Effector memory CD4-positive, alpha-beta T cell (primary cell): Measurements from ENCODE around the gene GRPR.

Experiments used
- DNase-seq, 3 donors: peaks; one replicate each; pipeline ENCODE4 v3.0.0-alpha.2; 2020
- H3K27ac ChIP-seq: 2 replicates; pipeline ENCODE4 v1.7.0; 2013; ENCODE audit warnings: mild to moderate bottlenecking, low read length, moderate library complexity; ENCODE audit not compliant: insufficient read depth, poor library complexity, severe bottlenecking
- H3K27me3 ChIP-seq: replicated peaks from 2 replicates; pipeline ENCODE4 v1.7.0; 2013; ENCODE audit warnings: mild to moderate bottlenecking, low read length; ENCODE audit not compliant: insufficient read depth, control insufficient read depth, poor library complexity, severe bottlenecking
- H3K36me3 ChIP-seq: 2 replicates; pipeline ENCODE4 v1.7.0; 2013; ENCODE audit warnings: mild to moderate bottlenecking, low read length, moderate library complexity; ENCODE audit not compliant: control insufficient read depth, insufficient read depth
- H3K4me1 ChIP-seq: 2 replicates; pipeline ENCODE4 v1.7.0; 2013; ENCODE audit warnings: low read length, mild to moderate bottlenecking; ENCODE audit not compliant: control insufficient read depth, insufficient read depth, poor library complexity, severe bottlenecking
- H3K4me3 ChIP-seq: 2 replicates; pipeline ENCODE4 v1.7.0; 2013; ENCODE audit warnings: low read length, low read depth, mild to moderate bottlenecking; ENCODE audit not compliant: insufficient read depth, poor library complexity, severe bottlenecking
- H3K9me3 ChIP-seq: 2 replicates; pipeline ENCODE4 v1.7.0; 2013; ENCODE audit warnings: mild to moderate bottlenecking, low read length, moderate library complexity; ENCODE audit not compliant: control insufficient read depth

The GRPR gene

GRCh38 chrX:16134936-16135335, 11.6 kb downstream of the GRPR start:
- Histone ChIP-seq H3K4me3 (no peak overlapping the region), H3K9me3 (no peaks in the 10 kb centered on the region), H3K27ac (no peak overlapping the region), H3K36me3 (no peaks in the 10 kb centered on the region), H3K27me3 (no peaks in the 10 kb centered on the region), H3K4me1 (no peaks in the 10 kb centered on the region)
- DNase-seq: no peak

GRCh38 chrX:16136080-16136479, 12.7 kb downstream of the GRPR start:
- Histone ChIP-seq H3K27ac (no peak overlapping the region), H3K27me3 (no peaks in the 10 kb centered on the region), H3K4me1 (no peaks in the 10 kb centered on the region), H3K4me3 (no peak overlapping the region), H3K36me3 (no peaks in the 10 kb centered on the region), H3K9me3 (no peaks in the 10 kb centered on the region)
- no peak for DNase-seq

- Histone ChIP-seq H3K27ac (no peak overlapping the region), H3K36me3 (no peaks in the 10 kb centered on the region), H3K9me3 (no peaks in the 10 kb centered on the region), H3K27me3 (no peaks in the 10 kb centered on the region), H3K4me1 (no peaks in the 10 kb centered on the region), H3K4me3 (no peak overlapping the region)
- DNase-seq: no peak
Measured at GRCh38 chrX:16137416-16138107, 14.2 kb downstream of the GRPR start.

GRCh38 chrX:16138108-16138427, 14.7 kb downstream of the GRPR start:
- Histone ChIP-seq H3K27me3 (no peaks in the 10 kb centered on the region), H3K36me3 (no peaks in the 10 kb centered on the region), H3K4me1 (no peaks in the 10 kb centered on the region), H3K27ac (no peak overlapping the region), H3K4me3 (no peak overlapping the region), H3K9me3 (no peaks in the 10 kb centered on the region)
- DNase-seq: no peak

- no peak for DNase-seq
- Histone ChIP-seq H3K9me3 (no peaks in the 10 kb centered on the region), H3K4me3 (no peak overlapping the region), H3K27me3 (no peaks in the 10 kb centered on the region), H3K4me1 (no peaks in the 10 kb centered on the region), H3K36me3 (no peaks in the 10 kb centered on the region), H3K27ac (no peak overlapping the region)
Measured at GRCh38 chrX:16140448-16140847, 17.1 kb downstream of the GRPR start.

GRCh38 chrX:16140983-16141382, 17.6 kb downstream of the GRPR start:
- Histone ChIP-seq H3K27me3 (no peaks in the 10 kb centered on the region), H3K4me1 (no peaks in the 10 kb centered on the region), H3K9me3 (no peaks in the 10 kb centered on the region), H3K36me3 (no peaks in the 10 kb centered on the region), H3K4me3 (no peak overlapping the region), H3K27ac (no peak overlapping the region)
- DNase-seq: no peak

- no peak for DNase-seq
- H3K4me3 ChIP-seq: no peak overlapping the region
- H3K36me3 ChIP-seq: no peaks in the 10 kb centered on the region
- H3K27me3 ChIP-seq: no peaks in the 10 kb centered on the region
- H3K9me3 ChIP-seq: no peaks in the 10 kb centered on the region
- H3K27ac ChIP-seq: no peak overlapping the region
- no peaks in the 10 kb centered on the region for H3K4me1 ChIP-seq
Measured at GRCh38 chrX:16141422-16142245, 18.3 kb downstream of the GRPR start.

GRCh38 chrX:16142246-16142558, 18.8 kb downstream of the GRPR start:
- H3K27ac ChIP-seq: no peak overlapping the region
- no peaks in the 10 kb centered on the region for H3K27me3 ChIP-seq
- no peaks in the 10 kb centered on the region for H3K9me3 ChIP-seq
- H3K36me3 ChIP-seq: no peaks in the 10 kb centered on the region
- DNase-seq: no peak
- no peaks in the 10 kb centered on the region for H3K4me1 ChIP-seq
- no peak overlapping the region for H3K4me3 ChIP-seq

- Histone ChIP-seq H3K9me3 (no peaks in the 10 kb centered on the region), H3K4me3 (no peak overlapping the region), H3K4me1 (no peaks in the 10 kb centered on the region), H3K27me3 (no peaks in the 10 kb centered on the region), H3K27ac (no peak overlapping the region), H3K36me3 (no peaks in the 10 kb centered on the region)
- DNase-seq: no peak
Measured at GRCh38 chrX:16143968-16144367, 20.6 kb downstream of the GRPR start.

GRCh38 chrX:16144420-16144819, 21.1 kb downstream of the GRPR start:
- H3K27me3 ChIP-seq: no peaks in the 10 kb centered on the region
- DNase-seq: no peak
- H3K4me1 ChIP-seq: no peaks in the 10 kb centered on the region
- H3K9me3 ChIP-seq: no peaks in the 10 kb centered on the region
- H3K36me3 ChIP-seq: no peaks in the 10 kb centered on the region
- H3K27ac ChIP-seq: no peak overlapping the region
- H3K4me3 ChIP-seq: no peak overlapping the region
